ENCODE measurements around the gene DDOST.

DNA sequence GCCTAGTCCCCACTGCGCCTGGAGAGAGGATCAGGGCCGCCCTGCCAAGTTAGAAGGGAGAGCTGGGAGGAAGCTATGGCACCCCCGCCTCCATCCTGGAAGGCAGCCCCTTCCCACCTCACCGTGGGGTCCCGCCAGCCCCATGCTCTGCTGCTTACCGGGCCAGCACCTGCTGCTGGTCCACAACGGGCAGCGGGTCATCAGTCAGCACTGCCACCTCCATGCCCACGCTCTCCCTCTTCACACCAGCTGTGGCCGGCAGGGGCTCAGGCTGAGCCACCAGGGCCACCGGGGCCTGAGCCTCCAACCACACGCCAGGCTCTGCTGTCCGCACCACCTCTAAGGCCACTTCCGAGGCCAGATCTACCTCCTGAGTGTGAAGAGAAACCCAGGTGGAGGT, 23.5 kb upstream of the DDOST start:
- no peak for TF ChIP-seq EZH2 (IDR thresholded peaks at IDR 0.05; ENCODE audit: borderline replicate concordance, low read length)
- TF ChIP-seq, protein P1, sequence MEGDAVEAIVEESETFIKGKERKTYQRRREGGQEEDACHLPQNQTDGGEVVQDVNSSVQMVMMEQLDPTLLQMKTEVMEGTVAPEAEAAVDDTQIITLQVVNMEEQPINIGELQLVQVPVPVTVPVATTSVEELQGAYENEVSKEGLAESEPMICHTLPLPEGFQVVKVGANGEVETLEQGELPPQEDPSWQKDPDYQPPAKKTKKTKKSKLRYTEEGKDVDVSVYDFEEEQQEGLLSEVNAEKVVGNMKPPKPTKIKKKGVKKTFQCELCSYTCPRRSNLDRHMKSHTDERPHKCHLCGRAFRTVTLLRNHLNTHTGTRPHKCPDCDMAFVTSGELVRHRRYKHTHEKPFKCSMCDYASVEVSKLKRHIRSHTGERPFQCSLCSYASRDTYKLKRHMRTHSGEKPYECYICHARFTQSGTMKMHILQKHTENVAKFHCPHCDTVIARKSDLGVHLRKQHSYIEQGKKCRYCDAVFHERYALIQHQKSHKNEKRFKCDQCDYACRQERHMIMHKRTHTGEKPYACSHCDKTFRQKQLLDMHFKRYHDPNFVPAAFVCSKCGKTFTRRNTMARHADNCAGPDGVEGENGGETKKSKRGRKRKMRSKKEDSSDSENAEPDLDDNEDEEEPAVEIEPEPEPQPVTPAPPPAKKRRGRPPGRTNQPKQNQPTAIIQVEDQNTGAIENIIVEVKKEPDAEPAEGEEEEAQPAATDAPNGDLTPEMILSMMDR (conservative IDR thresholded peaks at IDR 0.05 in 1 of 2, IDR thresholded peaks at IDR 0.05 in 1 of 2; ENCODE audit: extremely low read depth in 1 of 2, insufficient read depth in 1 of 2, low read depth in 1 of 2, low read length in 2 of 2), result no peak
